GM19455 (cell line): ENCODE measurements around the gene RAB31.
A peak's percentile ranks its signal among the peaks of the same experiment; 100 is the strongest.

ENCODE experiments used
- ATAC-seq: cut with Tn5 transposase; IDR thresholded peaks from one replicate; pipeline ENCODE4 v1.9.1; 2021; ENCODE audit not compliant: unreplicated experiment

Gene RAB31

GRCh38 chr18:9691235-9691634 is 16.9 kb upstream of the RAB31 start:
- no peak for ATAC-seq

GRCh38 chr18:9694174-9694573 is 13.9 kb upstream of the RAB31 start:
- ATAC-seq = no peak

- no peak for ATAC-seq
Observed at GRCh38 chr18:9694952-9695495, 13.1 kb upstream of the RAB31 start.

- ATAC-seq = no peak
Observed at GRCh38 chr18:9695605-9696004, 12.5 kb upstream of the RAB31 start.

- no peak for ATAC-seq
Observed at GRCh38 chr18:9696112-9696511, 12.0 kb upstream of the RAB31 start.

- ATAC-seq = no peak
Observed at GRCh38 chr18:9696701-9697100, 11.4 kb upstream of the RAB31 start.

- ATAC-seq = no peak
Observed at GRCh38 chr18:9697121-9697520, 11.0 kb upstream of the RAB31 start.

GRCh38 chr18:9698497-9698896 is 9.6 kb upstream of the RAB31 start:
- ATAC-seq = no peak

GRCh38 chr18:9700261-9700796 is 7.8 kb upstream of the RAB31 start:
- no peak for ATAC-seq

GRCh38 chr18:9701609-9702349 is 6.3 kb upstream of the RAB31 start:
- no peak for ATAC-seq

- no peak for ATAC-seq
Observed at GRCh38 chr18:9704233-9705118, 3.6 kb upstream of the RAB31 start.

GRCh38 chr18:9705183-9705829 is 2.8 kb upstream of the RAB31 start:
- no peak for ATAC-seq

- no peak for ATAC-seq
Observed at GRCh38 chr18:9706081-9706935, 1.8 kb upstream of the RAB31 start.

GRCh38 chr18:9707381-9708056 is 582 bp upstream of the RAB31 start:
- ATAC-seq = no peak

- no peak for ATAC-seq
Observed at GRCh38 chr18:9708434-9709303, 568 bp downstream of the RAB31 start.

- ATAC-seq = no peak
Observed at GRCh38 chr18:9709304-9709877, 1.3 kb downstream of the RAB31 start.

- ATAC-seq = no peak
Observed at GRCh38 chr18:9710037-9710436, 1.9 kb downstream of the RAB31 start.

- peak; percentile 56 for ATAC-seq
Observed at GRCh38 chr18:9711361-9712129, 3.4 kb downstream of the RAB31 start.
